ENCODE data around the gene COL28A1.

- TF ChIP-seq POLR2A (IDR thresholded peaks at IDR 0.05), result no peak
- TF ChIP-seq CTCF (IDR thresholded peaks at IDR 0.05), result no peak
These were observed 101.3 kb downstream of the COL28A1 start for GRCh38 chr7:7434329-7434728.

Measured in adrenal gland (tissue), 5 donors.